ENCODE data around the gene MIER3. TPM values are rescaled to one million over a fixed set of nuclear protein-coding genes. Genes with fewer than 3 reads are reported as not detected.
"Not testable (repeated sequence)": the region's sequence is repeated elsewhere in the genome, so short reads cannot be mapped to it uniquely, and the experiment has no call there.

Gene MIER3
- total and polyA plus RNA-seq, 7 experiments from 2014 or later = 5.5 to 35.0 (median 21.1) TPM

DNA sequence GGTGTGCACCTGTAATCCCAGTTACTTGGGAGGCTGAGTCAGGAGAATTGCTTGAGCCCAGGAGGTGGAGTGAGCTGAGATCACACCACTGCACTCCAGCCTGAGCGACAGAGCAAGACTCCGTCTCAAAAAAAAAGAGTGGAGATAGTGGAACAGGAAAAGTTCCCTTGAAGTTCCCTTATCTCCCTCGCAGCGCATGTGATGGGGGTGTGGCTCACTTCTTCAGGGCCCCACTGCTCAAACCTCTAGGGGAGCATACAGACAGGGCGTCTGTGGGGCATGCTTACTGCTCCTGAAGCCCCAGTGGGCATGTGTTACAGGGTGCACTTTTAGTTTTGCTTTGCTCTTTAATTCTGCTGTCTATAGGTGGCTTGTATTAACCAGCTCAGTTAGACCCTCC is 27.6 kb upstream of the MIER3 start:
- H3K9me3 ChIP-seq (ENCODE audit: control insufficient read depth in 2 of 3, low read length in 3 of 3); H3K4me3 ChIP-seq (ENCODE audit: low read length); H3K4me1 ChIP-seq (ENCODE audit: control insufficient read depth in 2 of 2, insufficient read depth in 2 of 2, low read length in 2 of 2); CTCF ChIA-PET; H3K9me3 Mint-ChIP-seq; H3K36me3 Mint-ChIP-seq; H3K4me3 Mint-ChIP-seq; intact Hi-C loops (cut with micrococcal nuclease); H3K36me3 ChIP-seq (ENCODE audit: control insufficient read depth in 2 of 3, insufficient read depth in 3 of 3, low read length in 3 of 3); POLR2A ChIA-PET; H3K27me3 ChIP-seq (ENCODE audit: control insufficient read depth in 2 of 2, insufficient read depth in 2 of 2, low read length in 2 of 2); H3K27ac ChIP-seq (ENCODE audit: low read depth, low read length); H3K27ac Mint-ChIP-seq; ATAC-seq; DNase-seq: not testable (repeated sequence)
- Mint-ChIP-seq H3K27me3 (peaks cover 0 to 21% (median 5%) of the 10 kb centered on the region in 5 donors), H3K4me1 (peaks cover 4 to 13% (median 8%) of the 10 kb centered on the region in 7 donors)

- CTCF ChIA-PET = no interaction called here
- H3K27me3 ChIP-seq (ENCODE audit: control insufficient read depth in 2 of 2, insufficient read depth in 2 of 2, low read length in 2 of 2) = no peaks in the 10 kb centered on the region
- Mint-ChIP-seq H3K27me3 (peaks cover 3 to 28% (median 5%) of the 10 kb centered on the region in 5 donors), H3K27ac (no peak overlapping the region), H3K4me3 (no peak overlapping the region), H3K9me3 (no peaks in the 10 kb centered on the region), H3K36me3 (no peaks in the 10 kb centered on the region), H3K4me1 (peaks cover 0 to 3% (median 0%) of the 10 kb centered on the region in 7 donors)
- intact Hi-C loops (cut with micrococcal nuclease) = no loop called here
- H3K27ac ChIP-seq (ENCODE audit: low read depth, low read length) = no peak overlapping the region
- POLR2A ChIA-PET = no interaction called here
- DNase-seq (no peak), ATAC-seq (no peak)
- no peaks in the 10 kb centered on the region for H3K4me1 ChIP-seq (ENCODE audit: control insufficient read depth in 2 of 2, insufficient read depth in 2 of 2, low read length in 2 of 2)
- no peak overlapping the region for H3K4me3 ChIP-seq (ENCODE audit: low read length)
- H3K36me3 ChIP-seq (ENCODE audit: control insufficient read depth in 2 of 3, insufficient read depth in 3 of 3, low read length in 3 of 3) = no peaks in the 10 kb centered on the region
- no peaks in the 10 kb centered on the region for H3K9me3 ChIP-seq (ENCODE audit: control insufficient read depth in 2 of 3, low read length in 3 of 3)
Observed at GRCh38 chr5:56977822-56978221, 25.9 kb upstream of the MIER3 start.

DNA sequence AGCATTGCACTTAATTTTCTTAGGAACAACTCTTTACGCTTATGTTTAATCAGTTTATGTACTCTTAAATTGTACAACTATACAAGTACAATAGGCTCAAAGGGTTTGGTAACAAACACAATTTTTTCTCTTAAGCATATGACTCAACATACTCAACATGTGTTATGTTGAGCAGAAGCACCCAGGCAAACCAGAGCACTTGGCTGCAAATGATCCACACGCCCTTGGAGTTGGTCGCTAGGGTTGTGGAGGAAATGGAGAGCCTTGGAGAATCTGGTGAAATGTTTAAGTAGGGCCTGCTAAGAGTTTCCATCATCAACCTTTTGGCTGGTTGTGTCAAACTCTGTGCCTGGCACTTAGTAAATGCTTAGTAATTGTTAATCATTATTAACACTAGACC is 25.1 kb upstream of the MIER3 start:
- H3K4me3 Mint-ChIP-seq = no peak overlapping the region
- Histone ChIP-seq H3K27ac (ENCODE audit: low read depth, low read length) (no peak overlapping the region), H3K4me1 (ENCODE audit: control insufficient read depth in 2 of 2, insufficient read depth in 2 of 2, low read length in 2 of 2) (no peaks in the 10 kb centered on the region), H3K9me3 (ENCODE audit: control insufficient read depth in 2 of 3, low read length in 3 of 3) (no peaks in the 10 kb centered on the region), H3K36me3 (ENCODE audit: control insufficient read depth in 2 of 3, insufficient read depth in 3 of 3, low read length in 3 of 3) (no peaks in the 10 kb centered on the region), H3K27me3 (ENCODE audit: control insufficient read depth in 2 of 2, insufficient read depth in 2 of 2, low read length in 2 of 2) (no peaks in the 10 kb centered on the region), H3K4me3 (ENCODE audit: low read length) (no peak overlapping the region)
- ChIA-PET POLR2A (no interaction called here), CTCF (no interaction called here)
- DNase-seq (no peak), ATAC-seq (no peak)
- H3K9me3 Mint-ChIP-seq = no peaks in the 10 kb centered on the region
- intact Hi-C loops (cut with micrococcal nuclease) = no loop called here
- H3K27me3 Mint-ChIP-seq = peaks cover 3 to 34% (median 5%) of the 10 kb centered on the region in 5 donors
- no peak overlapping the region for H3K27ac Mint-ChIP-seq
- H3K4me1 Mint-ChIP-seq = peaks cover 0 to 3% (median 0%) of the 10 kb centered on the region in 7 donors
- no peaks in the 10 kb centered on the region for H3K36me3 Mint-ChIP-seq

DNA sequence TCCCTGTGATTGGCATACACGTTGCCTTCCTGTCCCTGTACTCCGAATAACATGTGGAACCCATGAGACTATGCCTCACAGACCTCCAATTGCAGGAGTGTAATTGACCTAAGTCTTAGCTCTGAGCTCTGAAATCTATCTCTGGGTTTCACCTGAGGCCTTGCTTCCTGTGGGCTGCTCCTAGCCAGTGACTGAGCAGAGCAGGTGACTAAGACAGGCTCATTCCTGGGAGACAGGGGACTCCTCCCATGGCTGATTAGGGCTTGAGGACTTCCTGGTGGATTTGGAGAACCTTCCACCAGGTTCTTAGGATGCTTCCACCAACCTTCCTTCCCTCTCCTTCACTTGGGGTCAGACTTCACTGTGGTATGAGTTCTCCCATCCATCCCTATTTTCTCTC is 22.3 kb upstream of the MIER3 start:
- H3K36me3 Mint-ChIP-seq = peaks cover 0 to 1% (median 0%) of the 10 kb centered on the region in 5 donors
- H3K4me3 Mint-ChIP-seq = no peak overlapping the region
- H3K4me1 Mint-ChIP-seq = no peaks in the 10 kb centered on the region
- ChIA-PET CTCF (no interaction called here), POLR2A (no interaction called here)
- Histone ChIP-seq H3K36me3 (ENCODE audit: control insufficient read depth in 2 of 3, insufficient read depth in 3 of 3, low read length in 3 of 3) (no peaks in the 10 kb centered on the region), H3K4me3 (ENCODE audit: low read length) (no peak overlapping the region), H3K4me1 (ENCODE audit: control insufficient read depth in 2 of 2, insufficient read depth in 2 of 2, low read length in 2 of 2) (no peaks in the 10 kb centered on the region), H3K9me3 (ENCODE audit: control insufficient read depth in 2 of 3, low read length in 3 of 3) (no peaks in the 10 kb centered on the region), H3K27ac (ENCODE audit: low read depth, low read length) (no peak overlapping the region), H3K27me3 (ENCODE audit: control insufficient read depth in 2 of 2, insufficient read depth in 2 of 2, low read length in 2 of 2) (no peaks in the 10 kb centered on the region)
- H3K27me3 Mint-ChIP-seq = peaks cover 2 to 39% (median 4%) of the 10 kb centered on the region in 5 donors
- H3K27ac Mint-ChIP-seq = no peak overlapping the region
- ATAC-seq = no peak
- no peaks in the 10 kb centered on the region for H3K9me3 Mint-ChIP-seq
- intact Hi-C loops (cut with micrococcal nuclease) = no loop called here
- DNase-seq = no peak

DNA sequence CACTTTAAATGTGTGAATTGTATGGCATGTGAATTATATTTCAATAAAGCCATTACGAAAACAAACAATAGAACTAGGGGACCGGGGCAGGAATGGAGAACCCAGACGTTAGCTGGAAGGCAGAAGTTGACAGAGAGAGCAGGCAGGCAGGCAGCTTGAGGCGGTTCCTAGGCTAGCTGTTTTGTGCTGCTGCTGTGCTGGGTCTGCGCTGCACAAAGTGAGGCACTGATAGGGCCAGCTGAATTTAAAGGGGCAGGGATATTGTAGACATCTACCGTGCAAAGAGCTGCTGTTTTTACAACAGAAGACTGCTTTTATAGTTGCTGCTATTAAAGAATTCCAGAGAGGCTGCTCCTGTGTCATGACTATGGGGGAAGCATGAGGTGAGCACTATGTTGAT is 21.6 kb upstream of the MIER3 start:
- Mint-ChIP-seq H3K4me3 (no peak overlapping the region), H3K27me3 (peaks cover 0 to 40% (median 5%) of the 10 kb centered on the region in 5 donors), H3K9me3 (no peaks in the 10 kb centered on the region), H3K4me1 (no peaks in the 10 kb centered on the region), H3K27ac (no peak overlapping the region), H3K36me3 (peaks cover 0 to 5% (median 0%) of the 10 kb centered on the region in 5 donors)
- Histone ChIP-seq H3K4me3 (ENCODE audit: low read length) (no peak overlapping the region), H3K27ac (ENCODE audit: low read depth, low read length) (no peak overlapping the region), H3K27me3 (ENCODE audit: control insufficient read depth in 2 of 2, insufficient read depth in 2 of 2, low read length in 2 of 2) (no peaks in the 10 kb centered on the region), H3K36me3 (ENCODE audit: control insufficient read depth in 2 of 3, insufficient read depth in 3 of 3, low read length in 3 of 3) (no peaks in the 10 kb centered on the region), H3K9me3 (ENCODE audit: control insufficient read depth in 2 of 3, low read length in 3 of 3) (no peaks in the 10 kb centered on the region), H3K4me1 (ENCODE audit: control insufficient read depth in 2 of 2, insufficient read depth in 2 of 2, low read length in 2 of 2) (no peaks in the 10 kb centered on the region)
- CTCF ChIA-PET = no interaction called here
- DNase-seq (no peak), ATAC-seq (no peak)
- intact Hi-C loops (cut with micrococcal nuclease) = no loop called here
- POLR2A ChIA-PET = interaction anchor here (0.6 kb wide), 1 partner anchor 18 kb away, joined by 3 read pairs; no protein-coding TSS in a partner anchor

DNA sequence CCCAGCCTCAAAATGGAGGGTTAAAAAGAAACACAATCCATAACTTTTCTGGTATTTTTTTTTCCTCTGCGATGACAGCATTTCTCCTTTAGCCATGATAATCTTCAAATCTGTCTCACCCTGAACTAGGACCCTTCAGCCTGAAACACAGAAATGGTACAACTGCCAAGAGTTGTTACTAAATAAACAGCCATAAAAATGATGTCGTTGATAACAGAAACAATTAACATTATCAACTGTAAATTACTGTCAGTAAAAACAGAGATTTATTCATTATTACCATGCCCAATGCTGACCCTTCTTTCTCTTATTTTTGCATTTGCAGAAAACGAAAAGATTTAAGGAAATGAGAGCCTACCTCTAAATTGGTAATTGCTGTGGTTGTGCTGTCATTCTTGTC is 19.4 kb upstream of the MIER3 start:
- intact Hi-C loops (cut with micrococcal nuclease) = no loop called here
- ChIA-PET POLR2A (no interaction called here), CTCF (no interaction called here)
- Mint-ChIP-seq H3K27ac (no peak overlapping the region), H3K4me3 (no peak overlapping the region), H3K4me1 (no peaks in the 10 kb centered on the region), H3K36me3 (peaks cover 0 to 5% (median 0%) of the 10 kb centered on the region in 5 donors), H3K9me3 (no peaks in the 10 kb centered on the region), H3K27me3 (peaks cover 4 to 48% (median 10%) of the 10 kb centered on the region in 5 donors)
- Histone ChIP-seq H3K27ac (ENCODE audit: low read depth, low read length) (no peak overlapping the region), H3K4me1 (ENCODE audit: control insufficient read depth in 2 of 2, insufficient read depth in 2 of 2, low read length in 2 of 2) (no peaks in the 10 kb centered on the region), H3K27me3 (ENCODE audit: control insufficient read depth in 2 of 2, insufficient read depth in 2 of 2, low read length in 2 of 2) (no peaks in the 10 kb centered on the region), H3K36me3 (ENCODE audit: control insufficient read depth in 2 of 3, insufficient read depth in 3 of 3, low read length in 3 of 3) (no peaks in the 10 kb centered on the region), H3K9me3 (ENCODE audit: control insufficient read depth in 2 of 3, low read length in 3 of 3) (no peaks in the 10 kb centered on the region), H3K4me3 (ENCODE audit: low read length) (no peak overlapping the region)
- no peak for DNase-seq
- no peak for ATAC-seq

GRCh38 chr5:56964173-56964572 is 12.2 kb upstream of the MIER3 start:
- DNase-seq = no peak
- intact Hi-C loops (cut with micrococcal nuclease) = no loop called here
- Mint-ChIP-seq H3K27ac (no peak overlapping the region), H3K36me3 (peaks cover 0 to 3% (median 0%) of the 10 kb centered on the region in 5 donors), H3K4me3 (no peak overlapping the region), H3K9me3 (no peaks in the 10 kb centered on the region), H3K27me3 (peaks cover 17 to 69% (median 40%) of the 10 kb centered on the region in 5 donors), H3K4me1 (no peaks in the 10 kb centered on the region)
- no peak for ATAC-seq
- Histone ChIP-seq H3K36me3 (ENCODE audit: control insufficient read depth in 2 of 3, insufficient read depth in 3 of 3, low read length in 3 of 3) (no peaks in the 10 kb centered on the region), H3K27me3 (ENCODE audit: control insufficient read depth in 2 of 2, insufficient read depth in 2 of 2, low read length in 2 of 2) (peaks cover 0 to 3% of the 10 kb centered on the region in 2 donors), H3K9me3 (ENCODE audit: control insufficient read depth in 2 of 3, low read length in 3 of 3) (no peaks in the 10 kb centered on the region), H3K27ac (ENCODE audit: low read depth, low read length) (no peak overlapping the region), H3K4me3 (ENCODE audit: low read length) (no peak overlapping the region), H3K4me1 (ENCODE audit: control insufficient read depth in 2 of 2, insufficient read depth in 2 of 2, low read length in 2 of 2) (no peaks in the 10 kb centered on the region)
- POLR2A ChIA-PET = no interaction called here
- CTCF ChIA-PET = interaction anchor here (0.7 kb wide), 1 partner anchor 62 kb away, joined by 4 read pairs; no protein-coding TSS in a partner anchor
